Esophagus muscularis mucosa (tissue), 4 donors: ENCODE results near the gene DECR2. TPM values are rescaled to one million over a fixed set of nuclear protein-coding genes. Genes with fewer than 3 reads are reported as not detected.
"Not testable (repeated sequence)": the region's sequence is repeated elsewhere in the genome, so short reads cannot be mapped to it uniquely, and the experiment has no call there.

ENCODE experiments used
- DNase-seq: peaks from one replicate; pipeline ENCODE4 v3.0.0-alpha.2; 2017; ENCODE audit errors: extremely low spot score
- H3K27ac ChIP-seq, 4 donors: fragments of 200-600 bp; sonication (generic); replicated peaks in 1 of 4; 1 replicate in 3 of 4; 2 replicates in 1 of 4; pipeline ENCODE4 v1.5.1; 2016 to 2019; ENCODE audit warnings: mild to moderate bottlenecking in 1 of 4
- H3K27me3 ChIP-seq, 4 donors: fragments of 200-600 bp; sonication (generic); one replicate each; pipeline versions ENCODE4 v1.5.1 to v1.6.0; 2016 to 2019
- H3K36me3 ChIP-seq, 4 donors: fragments of 200-600 bp; sonication (generic); one replicate each; pipeline ENCODE4 v1.5.1; 2016 to 2019
- H3K4me1 ChIP-seq, 4 donors: fragments of 200-600 bp; sonication (generic); one replicate each; pipeline ENCODE4 v1.5.1; 2016 to 2019
- H3K4me3 ChIP-seq, 4 donors: fragments of 200-600 bp; sonication (generic); 1 replicate in 2 of 4; 2 replicates in 2 of 4; pipeline ENCODE4 v1.5.1; 2016 to 2019; ENCODE audit warnings: mild to moderate bottlenecking in 4 of 4, moderate library complexity in 1 of 4
- H3K9me3 ChIP-seq, 4 donors: fragments of 200-600 bp; sonication (generic); 1 replicate in 3 of 4; 2 replicates in 1 of 4; pipeline ENCODE4 v1.5.1; 2016 to 2019
- EP300 ChIP-seq: sonication (generic); formaldehyde crosslinking; IDR thresholded peaks from one replicate; pipeline ENCODE4 v1.6.1; 2017; ENCODE audit warnings: antibody characterized with exemption
- POLR2A ChIP-seq: fragments of 450-650 bp; IDR thresholded peaks from one replicate; pipeline ENCODE4 v1.6.1; 2017; ENCODE audit warnings: antibody characterized with exemption, moderate library complexity, mild to moderate bottlenecking, low read depth
- POLR2AphosphoS5 ChIP-seq, 2 donors: sonication (generic); formaldehyde crosslinking; IDR thresholded peaks; one replicate each; pipeline ENCODE4 v1.6.1; 2017; ENCODE audit warnings: antibody characterized with exemption in 2 of 2
- WGBS: methylation state at CpG from one replicate; pipeline ENCODE4 v1.1.5; 2018; 5-methylcytosine and 5-hydroxymethylcytosine counted together
- intact Hi-C: fragments of 100-400 bp; cut with DNase I; formaldehyde crosslinking; loops from one replicate; pipeline ENCODE4 v1.15.1; 2023
- total RNA-seq, 4 donors: library from RNA; depleted of rRNA; stranded (reverse); fragments of >200 nt; gene quantifications; one replicate each; pipeline versions ENCODE4 v1.1.0 to v1.2.1, GENCODE V29; 2016
- TF ChIP-seq, protein P1 (sequence below), 3 experiments: fragments of 200-600 bp in 2 of 3; fragments of 450-650 bp in 1 of 3; sonication (generic) in 2 of 3; IDR thresholded peaks; one replicate each; pipeline ENCODE4 v1.5.1; 2017 to 2019; ENCODE audit warnings: antibody characterized with exemption in 3 of 3, mild to moderate bottlenecking in 2 of 3, moderate library complexity in 1 of 3

The DECR2 gene
- total RNA-seq, 4 donors from 2014 or later, result 11.8 to 18.3 (median 17.4) TPM

GRCh38 chr16:387761-388666, 13.7 kb upstream of the DECR2 start:
- H3K36me3 ChIP-seq, H3K27me3 ChIP-seq, intact Hi-C loops, DNase-seq, H3K9me3 ChIP-seq: not testable (repeated sequence)
- TF ChIP-seq, protein P1, sequence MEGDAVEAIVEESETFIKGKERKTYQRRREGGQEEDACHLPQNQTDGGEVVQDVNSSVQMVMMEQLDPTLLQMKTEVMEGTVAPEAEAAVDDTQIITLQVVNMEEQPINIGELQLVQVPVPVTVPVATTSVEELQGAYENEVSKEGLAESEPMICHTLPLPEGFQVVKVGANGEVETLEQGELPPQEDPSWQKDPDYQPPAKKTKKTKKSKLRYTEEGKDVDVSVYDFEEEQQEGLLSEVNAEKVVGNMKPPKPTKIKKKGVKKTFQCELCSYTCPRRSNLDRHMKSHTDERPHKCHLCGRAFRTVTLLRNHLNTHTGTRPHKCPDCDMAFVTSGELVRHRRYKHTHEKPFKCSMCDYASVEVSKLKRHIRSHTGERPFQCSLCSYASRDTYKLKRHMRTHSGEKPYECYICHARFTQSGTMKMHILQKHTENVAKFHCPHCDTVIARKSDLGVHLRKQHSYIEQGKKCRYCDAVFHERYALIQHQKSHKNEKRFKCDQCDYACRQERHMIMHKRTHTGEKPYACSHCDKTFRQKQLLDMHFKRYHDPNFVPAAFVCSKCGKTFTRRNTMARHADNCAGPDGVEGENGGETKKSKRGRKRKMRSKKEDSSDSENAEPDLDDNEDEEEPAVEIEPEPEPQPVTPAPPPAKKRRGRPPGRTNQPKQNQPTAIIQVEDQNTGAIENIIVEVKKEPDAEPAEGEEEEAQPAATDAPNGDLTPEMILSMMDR (IDR thresholded peaks at IDR 0.05), result peak in 1 of 3 experiments; percentile 3
- Histone ChIP-seq H3K27ac (peak overlapping the region; percentile 27 to 76 (median 61)), H3K4me1 (peaks cover 16 to 42% (median 28%) of the 10 kb centered on the region in 4 donors), H3K4me3 (peak overlapping the region in 3 of 4 donors; percentile 9 to 20 (median 18))
- WGBS, result 46% methylated on average over 20 of the region's 20 CpGs

GRCh38 chr16:389352-389751, 12.3 kb upstream of the DECR2 start:
- Histone ChIP-seq H3K4me3 (no peak overlapping the region), H3K27me3 (no peaks in the 10 kb centered on the region), H3K9me3 (no peaks in the 10 kb centered on the region), H3K36me3 (no peaks in the 10 kb centered on the region), H3K4me1 (peaks cover 7 to 29% (median 16%) of the 10 kb centered on the region in 4 donors), H3K27ac (peak overlapping the region in 1 of 4 donors; percentile 70)
- TF ChIP-seq POLR2AphosphoS5 (IDR thresholded peaks at IDR 0.05), result no peak
- TF ChIP-seq POLR2A, result no peak
- TF ChIP-seq, protein P1 (IDR thresholded peaks at IDR 0.05), result no peak
- no peak for TF ChIP-seq EP300
- 100% methylated on average over 2 of the region's 10 CpGs for WGBS
- DNase-seq, result no peak
- intact Hi-C loops, result no loop called here

DNA sequence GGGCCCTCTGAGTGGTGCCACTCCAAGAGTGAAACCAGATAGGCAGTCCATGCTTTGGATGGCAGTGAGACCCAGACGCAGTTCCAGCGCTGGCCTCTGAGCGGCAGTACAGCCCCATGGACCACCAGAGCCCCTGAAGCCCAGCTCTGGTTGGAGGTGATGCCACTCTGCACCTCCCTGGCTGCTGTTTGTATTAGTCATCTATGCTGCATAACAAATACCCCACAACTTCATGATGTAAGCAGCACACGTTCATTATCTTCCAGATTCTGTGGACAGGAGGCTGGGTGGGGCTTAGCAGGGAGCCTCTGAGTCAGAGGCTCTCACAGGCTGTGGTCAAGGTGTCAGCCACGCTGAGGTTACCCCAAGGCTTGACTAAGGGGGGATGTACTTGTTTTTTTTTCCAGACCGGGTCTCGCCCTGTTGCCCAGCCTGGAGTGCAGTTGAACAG, 9.8 kb upstream of the DECR2 start:
- Histone ChIP-seq H3K27me3 (no peaks in the 10 kb centered on the region), H3K4me3 (no peak overlapping the region), H3K9me3 (no peaks in the 10 kb centered on the region), H3K4me1 (peaks cover 13 to 32% (median 22%) of the 10 kb centered on the region in 4 donors), H3K36me3 (no peaks in the 10 kb centered on the region), H3K27ac (no peak overlapping the region)
- intact Hi-C loops, result loop anchor here (10.0 kb wide), 1 partner anchor 133 kb away; the partner anchor contains the start of gene CAPN15
- TF ChIP-seq, protein P1 (IDR thresholded peaks at IDR 0.05), result peak; percentile 54 to 78 (median 76)
- no peak for TF ChIP-seq EP300
- no peak for DNase-seq
- 74% methylated on average over 7 of the region's 7 CpGs for WGBS

GRCh38 chr16:392450-393030, 9.1 kb upstream of the DECR2 start:
- no peak for DNase-seq
- Histone ChIP-seq H3K9me3 (no peaks in the 10 kb centered on the region), H3K36me3 (no peaks in the 10 kb centered on the region), H3K27ac (no peak overlapping the region), H3K27me3 (no peaks in the 10 kb centered on the region), H3K4me3 (no peak overlapping the region), H3K4me1 (peaks cover 13 to 26% (median 22%) of the 10 kb centered on the region in 4 donors)
- TF ChIP-seq EP300, result no peak
- TF ChIP-seq POLR2A, result no peak
- TF ChIP-seq, protein P1 (IDR thresholded peaks at IDR 0.05), result no peak
- no peak for TF ChIP-seq POLR2AphosphoS5 (IDR thresholded peaks at IDR 0.05)
- 87% methylated on average over 7 of the region's 7 CpGs for WGBS
- intact Hi-C loops, result loop anchor here (10.0 kb wide), 1 partner anchor 132 kb away; the partner anchor contains the start of gene CAPN15
